PFSK-1 (cell line): ENCODE results near the gene MAPT.

Source experiments
- POLR2AphosphoS5 ChIP-seq: IDR thresholded peaks from 2 replicates; pipeline ENCODE4 v1.6.1; 2012; ENCODE audit warnings: low read depth, mild to moderate bottlenecking, control low read depth, low read length, moderate library complexity
- SIN3A ChIP-seq: IDR thresholded peaks from 2 replicates; pipeline ENCODE4 v1.6.1; 2012; ENCODE audit warnings: mild to moderate bottlenecking, low read length, moderate library complexity, borderline replicate concordance; ENCODE audit not compliant: insufficient read depth
- TAF1 ChIP-seq: IDR thresholded peaks from 2 replicates; pipeline ENCODE4 v1.6.1; 2012; ENCODE audit warnings: low read length, control low read depth, borderline replicate concordance; ENCODE audit not compliant: insufficient read depth
- TF ChIP-seq, protein P1 (sequence below), 2 experiments: IDR thresholded peaks; 2 replicates each; pipeline versions ENCODE4 v1.6.1 to v1.8.0; 2011 to 2012; ENCODE audit warnings: low read depth in 2 of 2, low read length in 2 of 2, control low read depth in 1 of 2, inconsistent platforms in 1 of 2, mild to moderate bottlenecking in 1 of 2, moderate library complexity in 1 of 2; ENCODE audit not compliant: insufficient read depth in 1 of 2

DNA sequence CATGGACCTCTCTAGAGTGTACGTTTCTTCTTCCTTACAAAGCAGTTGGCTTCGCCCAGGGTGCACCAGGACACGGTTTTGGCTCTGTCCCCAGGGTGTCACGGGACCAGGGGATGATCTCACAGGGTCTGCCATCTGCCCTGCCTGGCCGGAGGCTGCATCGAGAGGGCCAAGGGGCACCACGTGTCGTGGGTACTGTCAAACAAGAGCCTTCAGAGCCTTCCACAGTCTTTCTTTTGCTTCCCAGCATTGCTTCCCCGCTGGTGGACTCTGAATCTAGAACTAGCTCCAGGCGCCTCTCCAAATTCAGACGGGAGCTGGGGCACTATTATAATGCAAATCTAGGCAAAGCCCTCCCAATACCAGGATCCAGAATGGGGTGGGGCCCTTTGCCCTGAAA, 47.9 kb downstream of the MAPT start:
- TF ChIP-seq POLR2AphosphoS5 (no peak), TAF1 (no peak), SIN3A (no peak)
- TF ChIP-seq, protein P1, sequence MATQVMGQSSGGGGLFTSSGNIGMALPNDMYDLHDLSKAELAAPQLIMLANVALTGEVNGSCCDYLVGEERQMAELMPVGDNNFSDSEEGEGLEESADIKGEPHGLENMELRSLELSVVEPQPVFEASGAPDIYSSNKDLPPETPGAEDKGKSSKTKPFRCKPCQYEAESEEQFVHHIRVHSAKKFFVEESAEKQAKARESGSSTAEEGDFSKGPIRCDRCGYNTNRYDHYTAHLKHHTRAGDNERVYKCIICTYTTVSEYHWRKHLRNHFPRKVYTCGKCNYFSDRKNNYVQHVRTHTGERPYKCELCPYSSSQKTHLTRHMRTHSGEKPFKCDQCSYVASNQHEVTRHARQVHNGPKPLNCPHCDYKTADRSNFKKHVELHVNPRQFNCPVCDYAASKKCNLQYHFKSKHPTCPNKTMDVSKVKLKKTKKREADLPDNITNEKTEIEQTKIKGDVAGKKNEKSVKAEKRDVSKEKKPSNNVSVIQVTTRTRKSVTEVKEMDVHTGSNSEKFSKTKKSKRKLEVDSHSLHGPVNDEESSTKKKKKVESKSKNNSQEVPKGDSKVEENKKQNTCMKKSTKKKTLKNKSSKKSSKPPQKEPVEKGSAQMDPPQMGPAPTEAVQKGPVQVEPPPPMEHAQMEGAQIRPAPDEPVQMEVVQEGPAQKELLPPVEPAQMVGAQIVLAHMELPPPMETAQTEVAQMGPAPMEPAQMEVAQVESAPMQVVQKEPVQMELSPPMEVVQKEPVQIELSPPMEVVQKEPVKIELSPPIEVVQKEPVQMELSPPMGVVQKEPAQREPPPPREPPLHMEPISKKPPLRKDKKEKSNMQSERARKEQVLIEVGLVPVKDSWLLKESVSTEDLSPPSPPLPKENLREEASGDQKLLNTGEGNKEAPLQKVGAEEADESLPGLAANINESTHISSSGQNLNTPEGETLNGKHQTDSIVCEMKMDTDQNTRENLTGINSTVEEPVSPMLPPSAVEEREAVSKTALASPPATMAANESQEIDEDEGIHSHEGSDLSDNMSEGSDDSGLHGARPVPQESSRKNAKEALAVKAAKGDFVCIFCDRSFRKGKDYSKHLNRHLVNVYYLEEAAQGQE (IDR thresholded peaks at IDR 0.05; ENCODE audit: insufficient read depth in 1 of 2, low read depth in 2 of 2, low read length in 2 of 2), result no peak
